Middle frontal gyrus (tissue), 1 donor: Measurements from ENCODE around the gene CDK13.

ENCODE experiments used
- DNase-seq: peaks from one replicate; pipeline ENCODE4 v3.0.0-alpha.2; 2015; ENCODE audit warnings: low spot score; ENCODE audit errors: extremely low spot score

The CDK13 gene

GRCh38 chr7:39948956-39949928 is 814 bp upstream of the CDK13 start:
- peak; percentile 97 for DNase-seq

- no peak for DNase-seq
Measured at GRCh38 chr7:39950473-39951225, 593 bp downstream of the CDK13 start.

DNA sequence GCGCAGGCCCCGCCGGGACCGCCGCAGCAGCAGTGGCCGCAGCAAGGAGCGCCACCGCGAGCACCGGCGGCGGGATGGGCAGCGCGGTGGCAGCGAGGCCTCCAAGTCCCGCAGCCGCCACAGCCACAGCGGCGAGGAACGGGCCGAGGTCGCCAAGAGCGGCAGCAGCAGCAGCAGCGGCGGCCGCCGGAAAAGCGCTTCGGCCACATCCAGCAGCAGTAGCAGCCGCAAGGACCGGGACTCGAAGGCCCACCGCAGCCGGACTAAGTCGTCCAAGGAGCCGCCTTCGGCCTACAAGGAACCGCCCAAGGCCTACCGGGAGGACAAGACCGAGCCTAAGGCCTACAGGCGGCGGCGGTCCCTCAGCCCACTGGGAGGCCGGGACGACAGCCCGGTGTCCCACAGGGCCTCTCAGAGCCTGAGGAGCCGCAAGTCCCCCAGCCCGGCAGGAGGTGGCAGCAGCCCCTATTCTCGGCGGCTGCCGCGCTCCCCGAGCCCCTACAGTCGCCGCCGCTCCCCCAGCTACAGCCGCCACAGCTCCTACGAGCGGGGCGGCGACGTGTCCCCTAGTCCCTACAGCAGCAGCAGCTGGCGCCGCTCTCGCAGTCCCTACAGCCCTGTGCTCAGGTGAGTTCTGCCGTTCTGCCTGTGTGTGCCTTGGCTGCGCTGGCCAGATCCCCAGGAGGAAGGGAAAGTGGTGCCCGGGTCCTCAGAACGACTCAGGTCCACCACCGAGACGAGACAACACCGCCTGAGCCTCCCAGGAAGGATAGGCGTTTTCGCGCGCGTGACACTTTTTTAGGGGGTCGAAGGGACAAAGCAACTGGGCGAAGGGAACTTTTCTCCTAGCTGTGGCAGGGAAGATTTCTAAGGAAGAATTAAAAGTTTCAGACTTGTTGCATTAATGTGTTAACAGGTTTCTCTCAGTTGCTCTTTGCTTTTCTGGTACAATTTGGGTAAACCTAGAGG is 1.5 kb downstream of the CDK13 start:
- DNase-seq: no peak

- no peak for DNase-seq
Measured at GRCh38 chr7:39952374-39952773, 2.3 kb downstream of the CDK13 start.

DNA sequence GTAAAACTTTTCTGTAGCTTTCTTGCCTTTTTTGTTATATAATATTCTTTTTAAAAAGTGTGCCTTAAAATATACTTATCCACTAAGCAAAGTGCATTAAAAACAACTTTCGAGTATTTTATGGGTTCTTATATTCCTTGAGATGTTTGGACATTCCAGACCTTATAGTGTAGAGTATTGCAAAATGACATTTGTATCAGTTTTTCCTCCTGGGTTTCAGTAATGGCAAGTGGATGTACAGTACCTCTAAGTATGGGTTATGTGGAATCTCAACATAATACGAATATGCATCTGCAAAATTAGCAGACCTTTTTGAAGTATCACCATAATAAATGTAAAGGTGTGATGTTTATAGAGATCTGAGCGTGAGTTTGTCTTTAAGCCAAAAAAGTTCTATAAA is 2.7 kb downstream of the CDK13 start:
- DNase-seq: no peak

GRCh38 chr7:39954694-39955093 is 4.6 kb downstream of the CDK13 start:
- no peak for DNase-seq

GRCh38 chr7:39958038-39958437 is 8.0 kb downstream of the CDK13 start:
- DNase-seq: no peak

DNA sequence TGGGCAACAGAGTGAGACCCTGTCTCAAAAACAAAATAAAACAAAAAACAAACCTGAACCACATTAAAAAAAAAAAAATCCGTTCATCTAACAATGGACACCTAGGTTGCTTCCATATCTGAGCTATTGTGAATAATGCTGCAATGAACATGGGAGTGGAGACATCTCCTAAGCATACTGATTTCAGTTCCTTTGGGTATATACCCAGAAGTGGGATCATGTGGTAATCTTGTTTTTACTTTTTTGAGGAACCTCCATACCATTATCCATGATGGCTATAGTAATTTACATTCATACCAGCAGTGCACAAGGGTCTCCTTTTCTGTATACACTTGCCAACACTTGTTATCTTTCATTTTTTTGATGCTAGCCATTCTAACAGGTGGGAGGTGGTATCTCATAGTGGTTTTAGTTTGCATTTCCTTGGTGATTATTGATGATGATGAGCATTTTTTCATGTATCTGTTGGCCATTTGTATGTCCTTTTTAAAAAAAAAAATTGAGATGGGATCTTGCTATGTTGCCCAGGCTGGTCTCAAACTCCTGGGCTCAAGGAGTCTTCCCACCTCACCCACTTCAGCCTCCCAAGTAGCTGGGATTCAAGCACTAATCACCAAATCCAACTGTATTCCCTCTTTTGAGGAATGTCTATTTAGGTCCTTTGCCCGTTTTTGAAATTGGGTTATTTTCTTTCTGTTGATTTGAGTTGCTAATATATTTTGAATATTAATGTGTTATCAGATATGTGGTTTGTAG is 17.5 kb downstream of the CDK13 start:
- DNase-seq: no peak

GRCh38 chr7:39969431-39969830 is 19.4 kb downstream of the CDK13 start:
- no peak for DNase-seq

DNA sequence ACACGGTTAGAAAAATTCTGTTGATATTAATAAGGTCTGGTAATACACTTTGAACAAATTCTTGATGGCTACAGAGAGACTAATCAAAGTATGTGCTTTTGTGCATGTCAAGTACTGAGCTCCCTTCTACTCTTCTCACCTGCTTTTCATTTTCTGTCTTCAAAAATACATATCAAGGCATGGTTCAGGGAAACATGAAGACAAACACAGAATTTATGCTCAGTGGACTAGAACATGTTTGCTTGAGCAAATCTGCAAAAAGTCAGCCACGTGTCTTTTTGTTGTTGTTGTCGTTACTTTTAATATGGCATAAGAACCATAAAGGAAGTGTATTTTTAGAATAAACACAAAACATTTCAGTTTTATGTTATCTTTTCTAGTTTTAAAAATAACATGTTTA is 21.9 kb downstream of the CDK13 start:
- DNase-seq: no peak

DNA sequence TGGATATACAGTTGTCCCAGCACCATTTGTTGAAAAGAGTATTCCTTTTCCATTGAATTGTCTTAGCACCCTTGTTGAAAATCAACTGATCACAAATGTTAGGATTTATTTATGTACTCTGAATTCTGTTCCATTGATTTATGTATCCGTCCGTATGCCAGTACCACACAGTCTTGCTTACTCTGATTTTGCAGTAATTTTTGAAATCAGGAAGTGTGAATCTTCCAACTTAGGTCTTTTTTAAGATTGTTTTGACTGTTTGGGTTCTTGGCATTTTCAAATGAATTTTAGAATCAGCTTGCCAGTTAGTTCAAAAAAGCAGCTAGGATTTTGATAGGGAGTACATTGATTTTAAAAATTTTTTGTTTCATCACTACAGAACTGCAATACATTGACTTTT is 23.7 kb downstream of the CDK13 start:
- no peak for DNase-seq

- DNase-seq: no peak
Measured at GRCh38 chr7:39978230-39978934, 28.3 kb downstream of the CDK13 start.

DNA sequence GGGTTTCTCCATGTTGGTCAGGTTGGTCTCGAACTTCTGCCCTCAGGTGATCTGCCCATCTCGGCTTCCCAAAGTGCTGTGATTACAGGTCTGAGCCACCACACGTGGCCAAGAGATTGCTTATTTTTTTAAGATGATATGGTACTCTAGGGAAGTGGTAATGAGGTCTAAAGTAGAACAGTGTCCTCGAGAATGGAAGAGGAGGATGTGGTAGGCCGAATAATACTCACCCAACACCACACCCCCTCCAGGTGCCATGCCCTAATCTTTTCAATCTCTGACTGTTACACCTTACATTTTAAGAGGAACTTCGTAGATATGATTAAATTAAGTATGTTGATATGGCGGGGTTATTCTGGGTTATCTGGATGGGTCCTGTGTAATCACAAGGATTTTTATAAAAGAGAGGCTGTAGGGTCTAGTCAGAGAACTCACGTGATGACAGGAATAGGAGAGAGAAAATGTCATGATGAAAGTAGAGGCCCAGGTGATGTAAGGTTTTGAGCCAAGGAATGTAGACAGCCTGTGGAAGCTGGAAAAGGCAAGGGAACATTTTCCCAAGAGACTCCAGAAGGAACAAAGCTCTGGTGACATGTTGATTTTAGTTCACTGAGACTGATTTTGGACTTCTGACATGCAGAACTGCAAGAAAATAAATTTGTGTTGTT is 29.5 kb downstream of the CDK13 start:
- DNase-seq: no peak

- DNase-seq: no peak
Measured at GRCh38 chr7:39985398-39985918, 35.4 kb downstream of the CDK13 start.

DNA sequence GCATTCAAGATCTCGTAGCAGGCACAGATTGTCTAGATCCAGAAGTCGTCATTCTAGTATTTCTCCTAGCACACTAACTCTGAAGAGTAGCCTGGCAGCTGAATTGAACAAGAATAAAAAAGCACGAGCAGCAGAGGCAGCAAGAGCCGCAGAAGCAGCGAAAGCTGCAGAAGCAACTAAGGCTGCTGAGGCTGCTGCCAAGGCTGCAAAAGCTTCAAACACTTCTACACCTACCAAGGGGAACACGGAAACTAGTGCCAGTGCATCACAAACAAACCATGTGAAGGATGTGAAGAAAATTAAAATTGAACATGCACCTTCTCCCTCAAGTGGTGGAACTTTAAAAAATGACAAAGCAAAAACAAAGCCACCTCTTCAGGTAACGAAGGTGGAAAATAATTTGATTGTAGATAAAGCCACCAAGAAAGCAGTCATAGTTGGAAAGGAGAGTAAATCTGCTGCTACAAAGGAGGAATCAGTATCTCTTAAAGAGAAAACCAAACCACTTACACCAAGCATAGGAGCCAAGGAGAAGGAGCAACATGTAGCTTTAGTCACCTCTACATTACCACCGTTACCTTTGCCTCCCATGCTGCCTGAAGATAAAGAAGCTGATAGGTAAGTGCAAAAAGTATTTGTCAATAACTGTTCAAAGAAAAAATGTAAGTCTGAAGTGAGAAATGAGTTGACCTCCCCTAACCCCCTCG is 37.7 kb downstream of the CDK13 start:
- no peak for DNase-seq

DNA sequence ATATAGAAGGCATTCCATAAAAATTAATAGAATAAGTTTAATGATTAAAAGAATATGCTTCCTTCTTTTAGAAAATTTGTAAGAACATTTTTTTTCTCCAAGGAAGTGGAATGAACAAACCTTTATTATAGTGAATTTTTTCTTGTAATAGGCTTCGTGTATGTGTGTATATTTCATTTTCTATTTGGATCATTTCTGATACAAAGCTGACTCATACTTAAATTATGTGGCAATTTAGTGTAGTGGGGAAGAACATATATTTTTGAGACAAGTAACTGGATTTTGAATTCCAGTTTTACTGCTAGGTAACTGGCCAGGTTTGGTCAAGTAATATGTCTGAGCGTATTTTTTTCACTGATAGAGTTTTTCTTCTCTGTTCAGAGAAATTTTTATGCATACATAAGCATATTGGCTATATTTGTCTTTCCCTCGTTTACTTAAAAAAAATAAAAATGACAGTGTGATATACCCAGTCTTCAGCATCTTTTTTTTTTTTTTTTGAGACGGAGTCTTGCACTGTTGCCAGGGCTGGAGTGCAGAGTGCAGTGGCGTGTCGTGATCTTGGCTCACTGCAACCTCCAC is 50.8 kb downstream of the CDK13 start:
- DNase-seq: no peak

DNA sequence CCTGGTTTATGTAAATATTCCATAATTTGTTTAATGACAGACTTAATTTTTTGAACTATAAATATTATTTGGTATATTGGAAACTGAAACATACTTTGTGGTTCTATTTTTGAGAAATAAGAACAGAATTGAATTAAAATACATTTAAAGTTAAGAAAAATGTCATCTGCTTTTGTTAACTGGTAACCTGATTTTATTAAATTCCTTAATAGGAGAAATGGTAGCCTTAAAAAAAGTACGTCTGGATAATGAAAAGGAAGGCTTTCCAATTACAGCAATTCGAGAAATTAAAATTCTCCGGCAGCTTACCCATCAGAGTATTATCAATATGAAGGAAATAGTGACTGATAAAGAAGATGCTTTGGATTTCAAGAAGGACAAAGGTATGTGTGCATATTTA is 51.6 kb downstream of the CDK13 start:
- DNase-seq: no peak

- DNase-seq: no peak
Measured at GRCh38 chr7:40003597-40003996, 53.5 kb downstream of the CDK13 start.
